ENCODE results near the gene TPD52L1. TPM values are rescaled to one million over a fixed set of nuclear protein-coding genes. Genes with fewer than 3 reads are reported as not detected.

The TPD52L1 gene
- total and polyA plus RNA-seq, 2 donors (not counting 1 experiment from before 2014, with no cell fraction given): not detected

- no peak overlapping the region for H3K27ac Mint-ChIP-seq
- H3K79me2 ChIP-seq (ENCODE audit: control insufficient read depth, insufficient read depth, low read length): no peaks in the 10 kb centered on the region
- H3K27me3 ChIP-seq (replicated peaks in 1 of 4; ENCODE audit: control extremely low read depth in 1 of 4, control insufficient read depth in 3 of 4, insufficient read depth in 4 of 4, low read length in 3 of 4): no peaks in the 10 kb centered on the region
- H3K27ac ChIP-seq (ENCODE audit: low read length in 2 of 2): no peak overlapping the region
- peaks cover 6% of the 10 kb centered on the region for H3K27me3 Mint-ChIP-seq
- H2AFZ ChIP-seq (ENCODE audit: insufficient read depth, low read depth, low read length, poor library complexity, severe bottlenecking): no peak overlapping the region
- no peak overlapping the region for H3K4me3 ChIP-seq (ENCODE audit: control extremely low read depth in 1 of 5, extremely low read depth in 1 of 5, insufficient read depth in 1 of 5, low read depth in 2 of 5, low read length in 4 of 5)
- intact Hi-C loops (cut with micrococcal nuclease): no loop called here
- ATAC-seq (ENCODE audit: low read depth) (no peak), DNase-seq (no peak)
- no peaks in the 10 kb centered on the region for H3K4me1 ChIP-seq (ENCODE audit: control insufficient read depth in 2 of 2, insufficient read depth in 2 of 2, low read length in 2 of 2)
- POLR2A ChIA-PET: no interaction called here
- H3K9me3 ChIP-seq (ENCODE audit: control extremely low read depth in 1 of 3, control insufficient read depth in 2 of 3, insufficient read depth in 1 of 3, low read length in 2 of 3): no peaks in the 10 kb centered on the region
- CTCF ChIA-PET: interaction anchor here (1.3 kb wide), 1 partner anchor 28 kb away, joined by 3 read pairs; no protein-coding TSS in a partner anchor
- H4K20me1 ChIP-seq (ENCODE audit: control insufficient read depth, insufficient read depth, low read length, poor library complexity, severe bottlenecking): no peaks in the 10 kb centered on the region
- whole genome bisulfite sequencing (ENCODE audit: insufficient coverage): 100% methylated on average over 1 of the region's 2 CpGs
- H3K4me2 ChIP-seq (replicated peaks; ENCODE audit: low read depth, low read length, poor library complexity, severe bottlenecking): no peak overlapping the region
- TF ChIP-seq, protein P1, sequence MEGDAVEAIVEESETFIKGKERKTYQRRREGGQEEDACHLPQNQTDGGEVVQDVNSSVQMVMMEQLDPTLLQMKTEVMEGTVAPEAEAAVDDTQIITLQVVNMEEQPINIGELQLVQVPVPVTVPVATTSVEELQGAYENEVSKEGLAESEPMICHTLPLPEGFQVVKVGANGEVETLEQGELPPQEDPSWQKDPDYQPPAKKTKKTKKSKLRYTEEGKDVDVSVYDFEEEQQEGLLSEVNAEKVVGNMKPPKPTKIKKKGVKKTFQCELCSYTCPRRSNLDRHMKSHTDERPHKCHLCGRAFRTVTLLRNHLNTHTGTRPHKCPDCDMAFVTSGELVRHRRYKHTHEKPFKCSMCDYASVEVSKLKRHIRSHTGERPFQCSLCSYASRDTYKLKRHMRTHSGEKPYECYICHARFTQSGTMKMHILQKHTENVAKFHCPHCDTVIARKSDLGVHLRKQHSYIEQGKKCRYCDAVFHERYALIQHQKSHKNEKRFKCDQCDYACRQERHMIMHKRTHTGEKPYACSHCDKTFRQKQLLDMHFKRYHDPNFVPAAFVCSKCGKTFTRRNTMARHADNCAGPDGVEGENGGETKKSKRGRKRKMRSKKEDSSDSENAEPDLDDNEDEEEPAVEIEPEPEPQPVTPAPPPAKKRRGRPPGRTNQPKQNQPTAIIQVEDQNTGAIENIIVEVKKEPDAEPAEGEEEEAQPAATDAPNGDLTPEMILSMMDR (IDR thresholded peaks at IDR 0.05): no peak
- TF ChIP-seq EZH2 (IDR thresholded peaks at IDR 0.05; ENCODE audit: borderline replicate concordance, insufficient read depth, low read depth, low read length, poor library complexity, severe bottlenecking): no peak
- no peak overlapping the region for H3K9ac ChIP-seq (ENCODE audit: low read length)
- no peak overlapping the region for H3K4me3 Mint-ChIP-seq
- H3K4me1 Mint-ChIP-seq: no peaks in the 10 kb centered on the region
- H3K9me3 Mint-ChIP-seq (ENCODE audit: insufficient read depth): no peaks in the 10 kb centered on the region
- H3K36me3 ChIP-seq (replicated peaks in 1 of 2; ENCODE audit: control extremely low read depth in 1 of 2, control insufficient read depth in 1 of 2, extremely low read depth in 1 of 2, insufficient read depth in 2 of 2, low read length in 1 of 2): no peaks in the 10 kb centered on the region
These were observed 67.1 kb downstream of the TPD52L1 start for GRCh38 chr6:125220712-125221111.

GRCh38 chr6:125222531-125223455 lies 69.2 kb downstream of the TPD52L1 start:
- intact Hi-C loops (cut with micrococcal nuclease): no loop called here
- Histone ChIP-seq H3K79me2 (ENCODE audit: control insufficient read depth, insufficient read depth, low read length) (no peaks in the 10 kb centered on the region), H3K4me3 (ENCODE audit: control extremely low read depth in 1 of 5, extremely low read depth in 1 of 5, insufficient read depth in 1 of 5, low read depth in 2 of 5, low read length in 4 of 5) (no peak overlapping the region), H2AFZ (ENCODE audit: insufficient read depth, low read depth, low read length, poor library complexity, severe bottlenecking) (no peak overlapping the region), H3K4me2 (replicated peaks; ENCODE audit: low read depth, low read length, poor library complexity, severe bottlenecking) (no peak overlapping the region), H3K27ac (ENCODE audit: low read length in 2 of 2) (no peak overlapping the region), H3K4me1 (ENCODE audit: control insufficient read depth in 2 of 2, insufficient read depth in 2 of 2, low read length in 2 of 2) (no peaks in the 10 kb centered on the region), H3K36me3 (replicated peaks in 1 of 2; ENCODE audit: control extremely low read depth in 1 of 2, control insufficient read depth in 1 of 2, extremely low read depth in 1 of 2, insufficient read depth in 2 of 2, low read length in 1 of 2) (no peaks in the 10 kb centered on the region), H3K9ac (ENCODE audit: low read length) (no peak overlapping the region), H3K9me3 (ENCODE audit: control extremely low read depth in 1 of 3, control insufficient read depth in 2 of 3, insufficient read depth in 1 of 3, low read length in 2 of 3) (no peaks in the 10 kb centered on the region), H4K20me1 (ENCODE audit: control insufficient read depth, insufficient read depth, low read length, poor library complexity, severe bottlenecking) (no peaks in the 10 kb centered on the region), H3K27me3 (replicated peaks in 1 of 4; ENCODE audit: control extremely low read depth in 1 of 4, control insufficient read depth in 3 of 4, insufficient read depth in 4 of 4, low read length in 3 of 4) (peaks cover 0 to 6% (median 0%) of the 10 kb centered on the region in 4 experiments)
- Mint-ChIP-seq H3K27ac (no peak overlapping the region), H3K4me3 (no peak overlapping the region), H3K4me1 (no peaks in the 10 kb centered on the region), H3K27me3 (peaks cover 6% of the 10 kb centered on the region), H3K9me3 (ENCODE audit: insufficient read depth) (no peaks in the 10 kb centered on the region)
- DNase-seq (no peak), ATAC-seq (ENCODE audit: low read depth) (no peak)
- POLR2A ChIA-PET: no interaction called here
- TF ChIP-seq EZH2 (IDR thresholded peaks at IDR 0.05; ENCODE audit: borderline replicate concordance, insufficient read depth, low read depth, low read length, poor library complexity, severe bottlenecking): no peak
- TF ChIP-seq, protein P1 (IDR thresholded peaks at IDR 0.05): no peak
- CTCF ChIA-PET: no interaction called here
- WGBS (ENCODE audit: insufficient coverage): 81% methylated on average over 2 of the region's 4 CpGs
